K562 (cell line): ENCODE measurements around the gene C11orf58.

ENCODE experiments used
- KAT7 ChIP-seq: sonication (generic); formaldehyde crosslinking; IDR thresholded peaks from 2 replicates; pipeline ENCODE4 v1.8.0; 2022; ENCODE audit warnings: missing genetic modification reagents, mild to moderate bottlenecking, borderline replicate concordance
- POLR3A ChIP-seq: IDR thresholded peaks from 2 replicates; pipeline ENCODE4 v1.6.1; 2011; ENCODE audit warnings: borderline replicate concordance, mild to moderate bottlenecking, moderate library complexity; ENCODE audit not compliant: insufficient read length, insufficient read depth; ENCODE audit errors: extremely low read depth
- TF ChIP-seq, protein P1 (sequence below): sonication (generic); formaldehyde crosslinking; IDR thresholded peaks from 2 replicates; pipeline ENCODE4 v1.8.0; 2023; ENCODE audit warnings: mild to moderate bottlenecking, missing genetic modification reagents
- TF ChIP-seq, protein P2 (sequence below): sonication (generic); formaldehyde crosslinking; IDR thresholded peaks from 2 replicates; pipeline ENCODE4 v1.8.0; 2022; ENCODE audit warnings: mild to moderate bottlenecking, missing genetic modification reagents, borderline replicate concordance
- TF ChIP-seq, protein P3 (sequence below): fragments of 450-650 bp; IDR thresholded peaks from 2 replicates; pipeline ENCODE4 v1.6.1; 2016; ENCODE audit warnings: antibody characterized with exemption

DNA sequence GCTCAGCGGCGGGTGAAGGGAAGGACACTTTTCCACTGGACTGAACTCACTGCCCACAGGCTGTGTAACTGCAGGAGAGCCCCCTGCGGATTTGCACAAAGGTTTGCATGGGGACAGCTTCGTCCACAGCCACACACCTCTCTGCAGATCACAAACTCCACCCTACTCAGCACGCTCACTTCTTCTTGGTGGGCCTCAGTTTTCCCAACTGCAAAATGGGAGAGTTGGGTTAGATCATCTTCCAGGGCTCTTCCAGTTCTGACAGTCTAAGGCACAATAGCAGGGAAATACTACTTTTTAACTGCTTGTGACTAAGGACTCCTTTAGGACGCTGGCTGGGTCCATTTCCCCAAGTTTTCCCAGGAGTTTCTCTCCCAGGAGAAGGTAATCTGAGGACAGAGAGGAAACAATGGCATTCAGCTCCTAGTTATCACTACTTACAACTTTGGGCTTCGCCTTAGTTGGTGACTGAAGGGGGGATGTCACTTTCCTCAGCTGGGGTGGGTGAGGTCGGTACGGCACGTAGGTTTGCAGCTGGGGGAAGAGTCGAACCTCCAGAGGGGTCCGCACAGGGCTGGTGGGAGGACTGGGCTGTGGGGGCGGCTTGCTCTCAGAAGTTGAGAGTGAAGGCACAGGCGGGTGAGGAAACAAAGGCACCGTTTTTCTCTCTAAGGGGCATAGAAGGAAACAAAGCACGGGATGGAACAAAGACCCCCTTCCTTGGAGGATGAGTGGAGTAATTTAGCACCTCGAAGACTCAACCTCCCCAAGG lies 55.8 kb downstream of the C11orf58 start:
- no peak for TF ChIP-seq POLR3A
- TF ChIP-seq, protein P1, sequence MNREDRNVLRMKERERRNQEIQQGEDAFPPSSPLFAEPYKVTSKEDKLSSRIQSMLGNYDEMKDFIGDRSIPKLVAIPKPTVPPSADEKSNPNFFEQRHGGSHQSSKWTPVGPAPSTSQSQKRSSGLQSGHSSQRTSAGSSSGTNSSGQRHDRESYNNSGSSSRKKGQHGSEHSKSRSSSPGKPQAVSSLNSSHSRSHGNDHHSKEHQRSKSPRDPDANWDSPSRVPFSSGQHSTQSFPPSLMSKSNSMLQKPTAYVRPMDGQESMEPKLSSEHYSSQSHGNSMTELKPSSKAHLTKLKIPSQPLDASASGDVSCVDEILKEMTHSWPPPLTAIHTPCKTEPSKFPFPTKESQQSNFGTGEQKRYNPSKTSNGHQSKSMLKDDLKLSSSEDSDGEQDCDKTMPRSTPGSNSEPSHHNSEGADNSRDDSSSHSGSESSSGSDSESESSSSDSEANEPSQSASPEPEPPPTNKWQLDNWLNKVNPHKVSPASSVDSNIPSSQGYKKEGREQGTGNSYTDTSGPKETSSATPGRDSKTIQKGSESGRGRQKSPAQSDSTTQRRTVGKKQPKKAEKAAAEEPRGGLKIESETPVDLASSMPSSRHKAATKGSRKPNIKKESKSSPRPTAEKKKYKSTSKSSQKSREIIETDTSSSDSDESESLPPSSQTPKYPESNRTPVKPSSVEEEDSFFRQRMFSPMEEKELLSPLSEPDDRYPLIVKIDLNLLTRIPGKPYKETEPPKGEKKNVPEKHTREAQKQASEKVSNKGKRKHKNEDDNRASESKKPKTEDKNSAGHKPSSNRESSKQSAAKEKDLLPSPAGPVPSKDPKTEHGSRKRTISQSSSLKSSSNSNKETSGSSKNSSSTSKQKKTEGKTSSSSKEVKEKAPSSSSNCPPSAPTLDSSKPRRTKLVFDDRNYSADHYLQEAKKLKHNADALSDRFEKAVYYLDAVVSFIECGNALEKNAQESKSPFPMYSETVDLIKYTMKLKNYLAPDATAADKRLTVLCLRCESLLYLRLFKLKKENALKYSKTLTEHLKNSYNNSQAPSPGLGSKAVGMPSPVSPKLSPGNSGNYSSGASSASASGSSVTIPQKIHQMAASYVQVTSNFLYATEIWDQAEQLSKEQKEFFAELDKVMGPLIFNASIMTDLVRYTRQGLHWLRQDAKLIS (CRISPR knock-in tag), result no peak
- TF ChIP-seq, protein P2, sequence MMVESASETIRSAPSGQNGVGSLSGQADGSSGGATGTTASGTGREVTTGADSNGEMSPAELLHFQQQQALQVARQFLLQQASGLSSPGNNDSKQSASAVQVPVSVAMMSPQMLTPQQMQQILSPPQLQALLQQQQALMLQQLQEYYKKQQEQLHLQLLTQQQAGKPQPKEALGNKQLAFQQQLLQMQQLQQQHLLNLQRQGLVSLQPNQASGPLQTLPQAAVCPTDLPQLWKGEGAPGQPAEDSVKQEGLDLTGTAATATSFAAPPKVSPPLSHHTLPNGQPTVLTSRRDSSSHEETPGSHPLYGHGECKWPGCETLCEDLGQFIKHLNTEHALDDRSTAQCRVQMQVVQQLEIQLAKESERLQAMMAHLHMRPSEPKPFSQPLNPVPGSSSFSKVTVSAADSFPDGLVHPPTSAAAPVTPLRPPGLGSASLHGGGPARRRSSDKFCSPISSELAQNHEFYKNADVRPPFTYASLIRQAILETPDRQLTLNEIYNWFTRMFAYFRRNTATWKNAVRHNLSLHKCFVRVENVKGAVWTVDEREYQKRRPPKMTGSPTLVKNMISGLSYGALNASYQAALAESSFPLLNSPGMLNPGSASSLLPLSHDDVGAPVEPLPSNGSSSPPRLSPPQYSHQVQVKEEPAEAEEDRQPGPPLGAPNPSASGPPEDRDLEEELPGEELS, result no peak
- TF ChIP-seq KAT7 (CRISPR knock-in tag), result no peak
- TF ChIP-seq, protein P3, sequence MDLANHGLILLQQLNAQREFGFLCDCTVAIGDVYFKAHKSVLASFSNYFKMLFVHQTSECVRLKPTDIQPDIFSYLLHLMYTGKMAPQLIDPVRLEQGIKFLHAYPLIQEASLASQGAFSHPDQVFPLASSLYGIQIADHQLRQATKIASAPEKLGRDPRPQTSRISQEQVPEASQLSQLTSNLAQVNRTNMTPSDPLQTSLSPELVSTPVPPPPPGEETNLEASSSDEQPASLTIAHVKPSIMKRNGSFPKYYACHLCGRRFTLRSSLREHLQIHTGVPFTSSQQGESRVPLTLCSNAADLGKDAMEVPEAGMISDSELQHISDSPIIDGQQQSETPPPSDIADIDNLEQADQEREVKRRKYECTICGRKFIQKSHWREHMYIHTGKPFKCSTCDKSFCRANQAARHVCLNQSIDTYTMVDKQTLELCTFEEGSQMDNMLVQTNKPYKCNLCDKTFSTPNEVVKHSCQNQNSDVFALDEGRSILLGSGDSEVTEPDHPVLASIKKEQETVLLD, result no peak
